ENCODE data around the gene A3GALT2. TPM values are rescaled to one million over a fixed set of nuclear protein-coding genes. Genes with fewer than 3 reads are reported as not detected.
A peak's percentile ranks its signal among the peaks of the same experiment; 100 is the strongest.
"Not testable (repeated sequence)": the region's sequence is repeated elsewhere in the genome, so short reads cannot be mapped to it uniquely, and the experiment has no call there.

The A3GALT2 gene
- total RNA-seq, 2 donors from 2014 or later: 0.24 TPM; not detected in 1

DNA sequence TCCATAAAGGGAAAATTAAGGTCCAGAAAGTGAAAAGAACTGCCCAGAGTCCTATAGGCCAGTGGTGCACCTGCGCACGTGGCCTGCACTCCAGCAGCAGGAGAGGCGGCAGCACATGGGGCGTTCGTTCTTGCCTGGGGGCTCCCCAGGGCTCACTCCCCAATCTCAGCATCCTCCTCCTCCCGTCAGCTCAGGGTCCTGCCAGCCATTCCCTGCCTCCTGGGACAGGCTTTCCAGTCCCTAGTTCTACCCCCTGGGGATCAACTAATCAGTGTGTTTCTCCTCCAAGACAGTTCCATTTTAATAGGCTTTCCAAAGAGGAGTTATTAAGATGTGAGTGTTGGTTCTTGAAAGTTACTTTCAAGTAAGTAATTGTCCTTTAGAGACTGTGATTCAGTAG lies 1.2 kb upstream of the A3GALT2 start:
- DNase-seq (no peak), ATAC-seq (no peak)
- intact Hi-C loops (cut with DNase I): no loop called here

DNA sequence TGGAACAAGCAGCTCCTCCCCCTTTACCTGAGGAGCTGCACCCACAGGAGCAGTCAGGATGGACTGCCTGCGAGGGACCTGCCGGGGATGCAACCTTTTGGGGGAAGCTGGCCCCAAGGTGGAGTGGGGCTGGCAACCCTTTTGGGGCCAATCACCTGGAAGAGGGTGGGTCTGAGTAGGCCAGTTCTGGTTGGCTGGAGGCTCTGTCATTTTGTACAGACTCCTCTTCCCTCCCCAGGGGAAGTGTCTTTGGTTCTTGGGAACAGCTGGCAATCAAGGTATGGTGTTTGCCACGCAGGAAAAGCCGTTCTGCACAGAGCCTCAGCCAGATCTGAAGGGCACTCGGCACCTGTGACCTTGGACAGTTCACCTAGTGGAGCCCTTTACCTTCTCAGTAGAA lies 280 bp upstream of the A3GALT2 start:
- no peak for DNase-seq
- intact Hi-C loops (cut with DNase I): no loop called here
- no peak for ATAC-seq

DNA sequence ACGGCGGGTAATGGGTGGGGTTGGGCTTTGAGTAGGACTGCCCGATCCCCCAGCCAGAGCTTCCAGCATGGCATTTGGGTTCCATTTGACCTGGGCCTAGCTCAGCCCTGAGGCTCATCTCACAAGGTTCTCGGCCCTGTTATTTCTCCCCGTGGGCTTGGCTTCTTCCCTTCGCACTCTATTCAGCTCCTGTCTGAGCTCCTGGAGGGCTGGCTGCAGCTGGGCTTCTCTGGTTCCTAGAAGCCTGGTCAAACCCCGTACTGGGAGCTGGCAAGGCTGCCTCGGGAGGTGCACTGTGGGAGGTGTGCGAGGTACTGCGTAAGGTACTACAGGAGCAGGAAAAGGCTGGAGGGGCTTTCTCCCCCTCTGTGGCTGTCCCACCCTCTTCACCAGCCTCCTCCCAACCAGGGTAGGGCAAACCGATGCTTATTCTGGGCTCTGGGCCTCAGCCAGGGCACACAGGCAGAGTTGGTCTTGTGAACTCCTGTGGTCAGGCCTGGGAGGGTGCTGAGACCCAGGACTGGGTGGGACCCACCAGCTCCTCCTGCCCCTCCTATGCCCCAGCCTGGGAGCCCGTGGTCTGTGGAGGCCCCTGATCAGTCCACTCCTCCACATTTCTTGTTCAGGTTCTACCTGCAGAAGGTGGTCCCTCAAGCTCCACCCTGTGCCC lies 814 bp downstream of the A3GALT2 start:
- peak in 1 of 2 donors; percentile 23 for ATAC-seq
- no peak for DNase-seq
- intact Hi-C loops (cut with DNase I): no loop called here

DNA sequence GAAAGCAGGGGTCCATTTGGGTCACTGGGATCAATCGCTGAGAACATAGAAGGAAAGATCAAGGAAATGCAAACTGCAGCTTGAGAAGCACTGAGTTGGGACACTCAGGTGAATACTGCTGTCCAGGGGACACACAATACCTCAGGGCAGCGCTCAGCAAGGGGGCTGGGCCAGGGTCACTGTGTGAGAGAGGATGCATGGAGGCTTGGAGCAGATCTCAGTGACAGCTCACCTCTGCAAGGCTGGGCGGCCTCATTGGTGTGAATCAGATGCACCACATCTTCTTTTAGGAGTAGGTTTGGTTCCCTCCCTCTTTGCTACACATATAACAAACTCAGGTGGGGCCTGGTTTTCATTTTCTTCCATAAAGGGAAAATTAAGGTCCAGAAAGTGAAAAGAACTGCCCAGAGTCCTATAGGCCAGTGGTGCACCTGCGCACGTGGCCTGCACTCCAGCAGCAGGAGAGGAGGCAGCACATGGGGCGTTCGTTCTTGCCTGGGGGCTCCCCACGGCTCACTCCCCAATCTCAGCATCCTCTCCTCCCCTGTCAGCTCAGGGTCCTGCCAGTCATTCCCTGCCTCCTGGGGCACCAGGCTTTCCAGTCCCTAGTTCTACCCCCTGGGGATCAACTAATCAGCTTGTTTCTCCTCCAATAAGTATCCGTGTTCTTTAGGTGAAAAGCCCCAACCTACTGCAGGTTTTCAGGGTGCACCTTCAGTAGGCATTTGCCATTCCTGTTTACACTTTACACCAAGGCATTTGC lies 1.5 kb downstream of the A3GALT2 start:
- DNase-seq (no peak), ATAC-seq (no peak)
- intact Hi-C loops (cut with DNase I): no loop called here

DNA sequence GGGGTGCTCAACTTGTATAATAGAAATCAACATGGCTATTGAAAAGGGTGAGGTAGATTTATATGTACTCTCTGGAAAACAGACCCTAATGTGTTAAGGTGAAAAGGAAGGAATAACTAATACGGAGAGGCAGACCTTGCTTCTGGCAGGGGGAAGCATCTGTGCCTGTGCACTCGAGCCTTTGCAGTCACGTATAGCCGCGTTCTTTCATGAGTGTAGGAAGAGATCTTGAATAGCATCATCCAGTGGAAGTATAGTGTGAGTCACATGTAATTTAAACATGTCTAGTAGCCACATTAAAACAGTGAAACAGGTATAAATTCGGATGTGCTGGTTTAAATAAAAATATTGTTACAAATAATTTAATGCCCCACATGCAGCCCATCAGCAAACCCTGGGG lies 3.0 kb downstream of the A3GALT2 start:
- ATAC-seq: no peak
- intact Hi-C loops (cut with DNase I): no loop called here
- no peak for DNase-seq

DNA sequence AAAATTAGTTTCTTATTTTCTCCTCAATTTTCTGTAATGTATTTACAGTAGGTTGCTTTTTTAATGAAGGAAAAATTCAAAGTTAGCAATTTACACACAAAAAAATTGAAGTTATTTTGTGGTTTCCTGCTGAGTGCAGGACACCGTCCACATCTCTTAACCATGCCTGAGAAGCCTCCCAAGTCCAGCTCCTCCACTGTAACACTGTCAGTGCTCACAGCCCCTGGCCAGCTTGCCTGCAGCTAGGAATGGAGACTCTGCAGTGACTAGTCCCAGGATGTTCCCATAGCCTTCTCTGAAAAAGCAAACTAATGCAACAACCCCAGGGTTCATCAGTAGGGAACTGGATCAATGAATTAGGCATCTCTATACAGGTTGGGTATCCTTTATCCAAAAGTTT lies 3.5 kb downstream of the A3GALT2 start:
- intact Hi-C loops (cut with DNase I): no loop called here

DNA sequence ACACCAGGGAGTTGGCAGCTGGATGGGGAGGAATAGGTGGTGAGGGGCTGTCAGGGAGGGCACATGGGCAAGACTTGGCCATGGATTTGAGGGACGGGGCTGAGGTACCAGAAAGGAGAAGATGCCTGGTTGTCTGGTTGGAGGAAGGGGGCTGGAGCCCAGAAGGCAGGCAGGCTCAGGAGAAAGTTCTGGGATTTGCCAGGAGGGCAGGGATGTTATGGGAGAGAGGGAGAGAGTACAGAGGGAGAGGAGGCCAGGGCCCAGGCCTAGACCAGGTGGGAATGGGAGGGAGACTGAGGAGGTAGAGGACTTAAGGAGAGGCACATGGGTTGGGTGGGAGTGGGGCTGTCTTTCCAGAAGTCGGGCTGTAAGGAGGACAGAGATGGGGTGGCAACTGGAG lies 4.3 kb downstream of the A3GALT2 start:
- no peak for ATAC-seq
- intact Hi-C loops (cut with DNase I): no loop called here
- no peak for DNase-seq

More for the DNA sequence above, 3.5 kb downstream of the A3GALT2 start:
- ATAC-seq (no peak), DNase-seq (no peak)

DNA sequence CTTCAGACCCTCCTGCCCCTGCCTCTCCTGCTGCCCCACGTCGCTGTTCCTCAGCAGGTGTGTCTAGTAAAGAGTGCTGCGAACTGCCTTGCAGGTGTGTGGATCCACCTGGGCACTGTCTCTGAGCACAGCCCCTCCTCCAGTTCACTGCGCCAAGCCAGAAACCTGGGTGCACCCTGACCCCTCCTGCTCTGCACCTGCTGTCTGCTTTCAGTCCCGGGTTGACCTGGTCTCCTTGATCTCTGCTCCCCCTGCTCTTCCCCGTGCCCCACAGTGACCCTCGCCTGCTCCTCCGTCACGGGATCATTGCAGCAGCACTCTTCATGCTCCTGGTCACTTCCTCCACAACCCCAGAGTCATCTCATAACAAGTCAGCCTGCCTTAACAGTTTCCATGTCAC lies 6.5 kb downstream of the A3GALT2 start:
- ATAC-seq (no peak), DNase-seq (no peak)
- intact Hi-C loops (cut with DNase I): no loop called here

DNA sequence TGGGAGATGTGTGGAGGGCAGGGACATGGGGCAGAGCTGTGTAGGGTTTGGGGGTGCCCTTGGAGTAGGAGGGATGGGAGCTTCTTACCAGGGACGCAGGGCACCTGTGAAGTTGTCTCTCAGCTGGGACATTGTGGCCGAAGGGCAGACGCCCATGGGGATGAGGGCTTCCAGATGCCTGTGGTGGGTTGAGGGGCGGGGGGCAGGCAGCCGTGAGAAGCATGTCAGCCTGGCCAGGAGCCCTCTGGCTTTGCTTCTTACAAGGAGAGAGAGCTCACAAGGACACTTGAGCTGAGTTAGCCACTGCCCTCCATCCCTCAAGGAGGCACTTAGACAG lies 8.5 kb downstream of the A3GALT2 start:
- ATAC-seq (no peak), DNase-seq (peak; percentile 10)
- intact Hi-C loops (cut with DNase I): no loop called here

DNA sequence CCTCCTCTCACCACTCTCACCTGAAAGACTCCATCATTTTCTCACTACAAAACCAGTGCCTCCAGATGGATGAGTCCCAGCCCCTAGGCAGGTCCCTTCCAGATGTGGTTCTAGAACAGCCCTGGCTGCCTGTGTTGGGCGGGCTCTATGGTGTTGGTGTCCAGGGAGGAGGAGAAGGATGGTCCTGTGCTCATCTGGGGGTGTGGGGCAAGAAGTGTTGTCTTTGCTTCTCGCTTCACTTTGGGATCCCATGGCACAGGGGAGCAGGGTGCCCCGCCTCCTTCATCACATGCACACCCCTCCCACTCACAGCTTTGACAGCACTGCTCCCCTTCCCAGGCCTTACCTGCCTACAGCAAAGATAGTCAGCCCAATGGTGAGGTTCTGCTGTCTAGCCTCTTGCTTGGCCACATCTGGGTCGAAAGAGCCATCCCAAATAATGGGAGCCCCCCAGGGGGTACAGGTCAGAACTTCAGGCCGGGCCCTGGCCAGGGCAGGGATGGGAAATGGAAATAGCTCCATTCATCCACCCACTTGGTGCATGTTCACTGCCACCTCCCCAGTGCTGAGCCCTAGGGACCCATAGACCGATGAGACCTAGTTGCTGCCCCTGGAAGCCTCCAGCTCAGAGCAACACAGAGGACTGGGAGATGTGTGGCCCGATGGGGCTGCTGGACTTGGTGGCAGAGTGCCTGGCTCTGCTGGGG lies 9.0 kb downstream of the A3GALT2 start:
- DNase-seq (peak; percentile 7), ATAC-seq (no peak)
- intact Hi-C loops (cut with DNase I): no loop called here

DNA sequence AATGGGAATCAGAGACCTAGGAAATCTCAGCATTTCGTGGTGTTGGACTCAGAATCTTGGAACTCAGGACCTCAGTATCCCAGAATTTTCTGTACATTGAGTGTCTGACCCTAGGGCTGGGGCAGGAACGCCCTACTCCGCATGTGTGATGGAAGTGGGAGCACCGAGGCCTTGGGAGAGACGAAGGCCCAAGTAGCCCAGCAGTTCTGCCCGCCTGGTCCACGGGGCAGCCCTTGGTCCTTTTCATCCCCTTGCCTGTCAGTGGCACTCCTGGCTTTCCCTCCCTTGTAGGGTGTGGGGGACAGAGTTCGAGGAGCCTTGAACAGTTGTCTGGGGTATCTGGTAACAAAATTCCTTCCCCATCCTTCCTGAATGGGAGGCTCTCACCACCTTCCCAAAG lies 10.2 kb downstream of the A3GALT2 start:
- DNase-seq: peak; percentile 6
- no peak for ATAC-seq
- intact Hi-C loops (cut with DNase I): no loop called here

DNA sequence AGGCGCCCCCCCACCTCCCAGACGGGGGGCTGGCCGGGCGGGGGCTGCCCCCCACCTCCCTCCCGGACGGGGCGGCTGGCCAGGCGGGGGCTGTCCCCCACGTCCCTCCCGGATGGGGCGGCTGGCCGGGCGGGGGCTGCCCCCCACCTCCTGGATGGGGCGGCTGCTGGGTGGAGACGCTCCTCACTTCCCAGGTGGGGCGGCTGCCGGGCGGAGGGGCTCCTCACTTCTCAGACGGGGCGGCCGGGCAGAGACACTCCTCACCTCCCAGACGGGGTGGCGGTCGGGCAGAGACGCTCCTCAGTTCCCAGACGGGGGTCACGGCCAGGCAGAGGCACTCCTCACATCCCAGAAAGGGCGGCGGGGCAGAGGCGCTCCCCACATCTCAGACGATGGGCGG lies 11.5 kb downstream of the A3GALT2 start:
- ATAC-seq; intact Hi-C loops (cut with DNase I); DNase-seq: not testable (repeated sequence)

DNA sequence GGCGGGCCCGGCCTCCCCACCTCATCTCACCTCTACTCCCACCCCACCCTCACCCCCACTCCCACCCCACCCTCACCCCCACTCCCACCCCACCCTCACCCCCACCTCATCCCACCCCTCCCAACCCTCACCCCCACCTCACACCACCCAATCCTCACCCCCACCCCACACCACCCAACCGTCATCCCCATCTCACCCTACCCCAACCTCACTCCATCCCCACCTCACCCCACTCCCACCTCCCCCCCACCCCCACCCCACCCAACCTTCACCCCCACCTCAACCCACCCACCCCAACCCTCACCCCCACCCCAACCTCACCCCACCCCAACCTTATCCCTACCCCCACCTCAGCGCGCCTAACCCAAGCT lies 13.4 kb downstream of the A3GALT2 start:
- DNase-seq (no peak), ATAC-seq (no peak)
- intact Hi-C loops (cut with DNase I): no loop called here

DNA sequence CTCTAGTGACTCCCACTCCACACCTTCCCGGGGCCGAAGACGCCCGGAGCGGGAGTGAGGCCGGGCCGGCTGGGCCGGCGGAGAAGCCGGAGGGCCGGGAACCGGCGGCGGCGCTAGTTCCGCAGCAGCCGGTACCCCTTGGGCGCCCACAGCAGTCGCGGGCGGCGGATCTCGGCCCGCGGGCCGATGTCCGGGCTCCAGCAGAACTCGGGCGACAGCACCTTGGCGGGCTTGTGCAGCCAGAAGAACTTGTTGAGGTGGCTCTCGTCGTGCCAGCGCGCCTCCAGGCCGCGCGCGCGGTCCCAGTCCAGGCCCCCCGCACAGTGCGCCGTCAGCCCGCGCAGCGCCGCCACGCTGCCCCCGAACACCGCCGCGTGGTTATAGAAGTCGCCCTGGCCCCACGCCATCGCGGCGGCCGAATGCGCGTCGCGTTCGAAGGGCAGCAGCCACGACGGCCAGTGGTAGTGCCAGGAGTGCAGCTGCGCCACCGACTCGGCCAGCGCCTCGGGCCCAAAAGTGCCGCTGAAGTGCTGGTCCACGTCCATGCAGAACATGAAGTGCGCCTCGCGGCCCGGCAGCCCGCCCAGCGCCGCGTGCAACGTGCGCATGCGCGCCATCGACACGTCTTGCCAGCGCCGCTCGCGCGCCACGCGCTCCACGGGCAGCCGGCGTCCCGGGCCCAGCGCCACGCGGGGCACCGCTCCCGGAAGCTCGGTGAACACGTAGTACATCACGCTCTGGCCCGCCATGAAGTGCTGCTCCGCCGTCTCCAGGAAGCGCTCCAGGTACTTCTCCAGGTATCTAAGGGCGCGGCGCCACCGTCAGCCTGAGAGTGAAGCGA lies 14.0 kb downstream of the A3GALT2 start:
- intact Hi-C loops (cut with DNase I): no loop called here
- peak; percentile 53 to 60 for ATAC-seq
- no peak for DNase-seq

DNA sequence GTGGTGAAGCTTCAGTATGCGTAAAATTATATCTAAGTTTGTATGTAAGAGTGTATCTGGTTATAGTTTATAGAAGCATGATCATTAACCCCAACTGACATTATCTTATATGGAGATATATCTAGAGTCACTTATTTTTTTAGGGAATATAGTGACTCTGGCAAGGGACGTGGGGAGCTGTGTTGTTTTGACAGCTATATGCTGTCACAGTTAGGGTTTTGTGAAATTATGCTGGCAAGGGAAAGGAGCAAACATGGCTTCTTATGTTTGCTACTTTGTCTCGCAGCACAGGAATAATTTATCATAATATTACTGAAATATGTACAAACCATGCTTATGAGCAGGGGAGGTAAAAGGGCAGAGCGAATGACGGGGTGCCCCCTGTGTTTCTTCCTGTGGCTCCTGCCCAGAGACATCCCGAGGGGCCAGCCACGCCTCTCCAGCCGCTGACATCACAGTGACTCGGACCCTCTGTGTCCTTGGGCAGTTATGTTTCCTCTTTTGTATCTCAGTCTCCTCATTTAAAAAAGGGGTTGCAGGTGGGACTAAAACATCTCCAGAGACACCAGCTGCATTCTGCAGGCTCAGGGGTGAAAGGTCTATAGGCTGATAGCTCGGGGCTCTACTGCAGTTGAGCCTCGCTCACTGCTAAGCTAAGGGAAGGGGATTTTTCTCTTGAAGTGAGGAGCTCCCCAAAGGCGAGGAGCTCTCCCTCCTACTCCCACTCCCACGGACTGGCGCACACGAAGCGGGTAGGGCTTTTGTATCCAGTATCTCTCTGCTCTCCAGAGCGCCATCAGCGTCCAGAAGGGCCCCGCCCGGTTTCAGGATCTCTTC lies 14.9 kb downstream of the A3GALT2 start:
- intact Hi-C loops (cut with DNase I): no loop called here
- DNase-seq: no peak
- no peak for ATAC-seq

DNA sequence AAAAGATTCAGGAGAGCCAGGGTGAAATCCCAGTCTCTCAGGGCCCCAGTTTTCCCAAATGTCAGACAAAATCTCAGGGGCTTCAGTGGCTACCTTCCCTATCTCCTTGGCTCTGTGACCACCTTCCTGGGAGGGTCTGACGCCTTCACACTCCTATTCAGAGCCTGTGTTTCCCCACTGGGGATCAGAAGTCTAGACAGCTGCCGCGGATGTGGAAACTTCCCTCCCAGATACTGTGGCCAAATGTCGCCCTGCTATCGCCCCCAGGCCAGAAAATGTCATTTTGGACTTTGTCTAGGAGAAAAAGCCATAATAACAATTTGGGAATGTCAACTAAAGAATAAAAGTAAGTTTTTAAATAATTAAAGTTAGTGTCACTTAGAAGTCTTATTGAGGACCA lies 15.9 kb downstream of the A3GALT2 start:
- DNase-seq (no peak), ATAC-seq (no peak)
- intact Hi-C loops (cut with DNase I): no loop called here

DNA sequence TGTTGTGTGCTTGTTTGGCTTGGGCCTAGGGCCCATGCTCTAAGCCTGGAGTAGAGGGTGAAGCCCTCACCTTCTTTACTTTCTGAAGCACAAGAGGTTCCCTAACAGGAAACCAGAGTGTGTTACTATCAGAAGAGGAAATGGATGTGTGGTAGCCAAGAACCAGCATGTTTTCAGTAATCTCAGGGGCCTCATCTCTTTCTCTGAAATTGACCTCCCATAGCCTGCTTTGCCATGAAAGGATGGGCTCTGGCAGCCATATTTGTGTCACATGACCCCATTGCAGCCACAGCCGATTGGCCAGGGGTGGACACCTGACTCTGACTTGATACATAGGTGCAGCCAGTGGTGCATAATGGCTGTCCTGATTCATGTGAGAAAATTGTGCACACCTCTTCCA lies 18.6 kb downstream of the A3GALT2 start:
- DNase-seq (no peak), ATAC-seq (no peak)
- intact Hi-C loops (cut with DNase I): no loop called here

DNA sequence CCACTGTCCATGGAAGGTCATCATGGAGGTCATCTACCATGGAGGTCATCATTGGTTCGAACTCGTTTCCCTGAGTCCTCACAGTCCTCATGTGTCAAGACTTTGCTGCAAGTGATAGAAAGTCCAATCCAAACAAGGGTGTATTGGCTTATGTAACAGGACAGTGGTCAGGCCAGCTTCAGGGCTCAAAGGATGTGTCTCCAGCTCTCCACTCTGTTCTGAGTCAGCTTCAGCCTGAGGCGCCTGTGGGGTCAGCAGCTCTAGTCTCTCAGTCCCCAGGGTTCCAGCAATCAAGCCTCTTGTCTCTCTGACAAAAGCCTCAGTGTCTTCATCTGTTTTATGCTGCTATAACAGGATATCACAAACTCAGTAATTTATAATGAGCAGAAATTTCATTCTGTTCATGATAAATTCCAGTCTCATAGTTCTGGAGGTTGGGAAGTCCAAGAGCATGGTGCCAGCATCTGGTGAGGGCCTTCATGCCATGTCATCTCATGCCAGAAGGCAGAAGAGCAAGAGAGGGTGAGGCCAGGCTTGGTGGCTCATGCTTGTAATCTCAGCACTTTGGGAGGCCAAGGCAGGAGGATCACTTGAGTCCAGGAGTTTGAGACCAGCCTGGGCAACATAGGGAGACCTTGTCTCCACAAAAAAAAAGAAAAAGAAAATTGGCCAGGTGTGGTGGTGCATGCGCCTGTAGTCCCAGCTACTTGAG lies 19.5 kb downstream of the A3GALT2 start:
- intact Hi-C loops (cut with DNase I): no loop called here
- DNase-seq: no peak
- ATAC-seq: peak; percentile 28 to 41
